ENCODE results near the gene SLC39A11.

The SLC39A11 gene

GRCh38 chr17:73030501-73030921 lies 62.0 kb downstream of the SLC39A11 start:
- TF ChIP-seq, protein P1, sequence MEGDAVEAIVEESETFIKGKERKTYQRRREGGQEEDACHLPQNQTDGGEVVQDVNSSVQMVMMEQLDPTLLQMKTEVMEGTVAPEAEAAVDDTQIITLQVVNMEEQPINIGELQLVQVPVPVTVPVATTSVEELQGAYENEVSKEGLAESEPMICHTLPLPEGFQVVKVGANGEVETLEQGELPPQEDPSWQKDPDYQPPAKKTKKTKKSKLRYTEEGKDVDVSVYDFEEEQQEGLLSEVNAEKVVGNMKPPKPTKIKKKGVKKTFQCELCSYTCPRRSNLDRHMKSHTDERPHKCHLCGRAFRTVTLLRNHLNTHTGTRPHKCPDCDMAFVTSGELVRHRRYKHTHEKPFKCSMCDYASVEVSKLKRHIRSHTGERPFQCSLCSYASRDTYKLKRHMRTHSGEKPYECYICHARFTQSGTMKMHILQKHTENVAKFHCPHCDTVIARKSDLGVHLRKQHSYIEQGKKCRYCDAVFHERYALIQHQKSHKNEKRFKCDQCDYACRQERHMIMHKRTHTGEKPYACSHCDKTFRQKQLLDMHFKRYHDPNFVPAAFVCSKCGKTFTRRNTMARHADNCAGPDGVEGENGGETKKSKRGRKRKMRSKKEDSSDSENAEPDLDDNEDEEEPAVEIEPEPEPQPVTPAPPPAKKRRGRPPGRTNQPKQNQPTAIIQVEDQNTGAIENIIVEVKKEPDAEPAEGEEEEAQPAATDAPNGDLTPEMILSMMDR (IDR thresholded peaks at IDR 0.05; ENCODE audit: control extremely low read depth, extremely low read depth, low read depth, missing control alignments), result no peak
- ChIA-PET POLR2A (no interaction called here), CTCF (no interaction called here)
- DNase-seq (ENCODE audit: extremely low spot score), result no peak

- ChIA-PET CTCF (no interaction called here), POLR2A (no interaction called here)
- no peak for DNase-seq (ENCODE audit: extremely low spot score)
- TF ChIP-seq, protein P1 (IDR thresholded peaks at IDR 0.05; ENCODE audit: control extremely low read depth, extremely low read depth, low read depth, missing control alignments), result no peak
Observed at GRCh38 chr17:73029991-73030390, 62.5 kb downstream of the SLC39A11 start.

- POLR2A ChIA-PET, result no interaction called here
- no peak for DNase-seq (ENCODE audit: extremely low spot score)
- CTCF ChIA-PET, result no interaction called here
- TF ChIP-seq, protein P1 (IDR thresholded peaks at IDR 0.05; ENCODE audit: control extremely low read depth, extremely low read depth, low read depth, missing control alignments), result no peak
Observed at GRCh38 chr17:73029021-73029420, 63.5 kb downstream of the SLC39A11 start.

GRCh38 chr17:73028299-73028755 lies 64.2 kb downstream of the SLC39A11 start:
- TF ChIP-seq, protein P1 (IDR thresholded peaks at IDR 0.05; ENCODE audit: control extremely low read depth, extremely low read depth, low read depth, missing control alignments), result no peak
- ChIA-PET CTCF (no interaction called here), POLR2A (no interaction called here)
- DNase-seq (ENCODE audit: extremely low spot score), result no peak

DNA sequence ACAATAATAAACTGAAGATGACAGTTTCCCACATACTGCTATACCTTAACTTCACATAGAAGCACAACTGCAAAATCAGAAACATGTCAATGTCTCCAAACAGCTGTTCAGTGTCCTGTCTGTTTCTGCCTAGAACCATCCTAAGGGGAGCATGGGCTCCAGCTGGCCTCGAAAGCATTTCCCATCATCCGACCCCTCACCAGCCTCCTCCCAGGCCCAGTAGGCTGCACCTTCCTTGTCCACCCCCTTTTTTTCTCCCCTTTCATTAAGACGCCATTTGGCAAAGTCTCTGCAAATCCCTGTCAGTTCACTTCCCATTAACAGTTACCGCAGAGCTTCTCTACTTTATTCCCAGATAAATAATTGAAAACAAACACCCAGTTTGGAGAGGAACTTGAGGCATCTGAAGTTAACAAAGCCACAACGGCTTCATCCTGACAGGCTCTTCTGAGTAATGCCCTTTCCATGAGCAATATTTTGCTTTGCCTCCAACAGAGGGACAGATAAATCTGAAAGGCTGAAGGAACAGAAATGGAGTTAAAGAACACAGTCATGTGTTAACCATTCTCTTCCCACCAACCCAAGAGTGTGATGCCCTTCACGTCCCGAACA lies 65.3 kb downstream of the SLC39A11 start:
- TF ChIP-seq, protein P1 (IDR thresholded peaks at IDR 0.05; ENCODE audit: control extremely low read depth, extremely low read depth, low read depth, missing control alignments), result no peak
- DNase-seq (ENCODE audit: extremely low spot score), result no peak
- ChIA-PET POLR2A (no interaction called here), CTCF (interaction anchor here (0.8 kb wide), 1 partner anchor 13 kb away, joined by 3 read pairs; no protein-coding TSS in a partner anchor)

DNA sequence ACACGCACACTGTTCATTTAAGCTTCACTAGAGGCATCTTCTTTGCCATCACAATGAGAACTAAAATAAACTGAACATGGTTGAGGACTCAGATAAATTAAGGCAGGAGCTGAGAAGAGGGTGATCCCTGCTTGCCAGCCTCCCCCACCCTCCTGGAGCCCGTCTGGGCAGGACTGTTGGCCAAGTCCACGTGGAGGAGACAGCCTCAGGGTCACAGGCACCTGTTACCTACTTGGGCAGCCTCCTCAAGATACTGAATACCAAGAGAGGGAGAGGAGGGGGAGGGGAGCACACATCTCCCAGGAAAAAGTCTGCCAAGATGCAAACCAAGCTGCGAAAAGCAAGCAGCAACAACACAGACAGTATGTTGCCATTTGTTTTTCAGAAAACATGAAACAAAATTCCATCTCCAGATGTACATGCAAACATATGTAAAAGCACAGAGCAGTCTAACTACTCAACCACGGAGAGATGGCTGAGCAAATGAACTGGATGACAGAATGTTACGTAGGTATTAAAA lies 67.4 kb downstream of the SLC39A11 start:
- CTCF ChIA-PET, result interaction anchor here (1.5 kb wide), 1 partner anchor 132 kb away, joined by 5 read pairs; no protein-coding TSS in a partner anchor
- POLR2A ChIA-PET, result no interaction called here
- TF ChIP-seq, protein P1 (IDR thresholded peaks at IDR 0.05; ENCODE audit: control extremely low read depth, extremely low read depth, low read depth, missing control alignments), result no peak
- DNase-seq (ENCODE audit: extremely low spot score), result no peak

All from GM10248 (cell line).